H1 (cell line): Measurements from ENCODE around the gene ROBO2. TPM values are rescaled to one million over a fixed set of nuclear protein-coding genes. Genes with fewer than 3 reads are reported as not detected.

Source experiments
- CTCF ChIA-PET: fragments of 300-600 bp; sonication (Branson Sonifier 250); formaldehyde crosslinking; loops from one replicate; lab custom pipeline; 2021; ENCODE audit not compliant: partially characterized antibody; lab: Charles Lee
- POLR2A ChIA-PET: fragments of 300-600 bp; sonication (Branson Sonifier 250); formaldehyde crosslinking; loops from one replicate; lab custom pipeline; 2021; ENCODE audit warnings: inconsistent platforms; ENCODE audit not compliant: partially characterized antibody; lab: Charles Lee
- DNase-seq, 2 experiments: peaks; one replicate each; pipeline versions ENCODE4 v3.0.0 to v3.0.0-alpha.2; 2010 to 2022; ENCODE audit warnings: low spot score in 2 of 2, low read depth in 1 of 2, mixed read lengths in 1 of 2
- FAIRE-seq: peaks from 2 replicates; lab custom pipeline; 2011; peaks lifted over from hg19 to GRCh38; lab: Jason Lieb, UNC
- H2AFZ ChIP-seq: 2 replicates; pipeline ENCODE4 v1.8.1; 2012; ENCODE audit warnings: low read length, inconsistent platforms
- H2AK5ac ChIP-seq: 2 replicates; pipeline ENCODE4 v1.6.1; 2013; ENCODE audit warnings: low read depth, low read length
- H2BK120ac ChIP-seq: replicated peaks from 2 replicates; pipeline ENCODE3; 2013; ENCODE audit warnings: low read depth, low read length, inconsistent platforms
- H2BK12ac ChIP-seq: 2 replicates; pipeline ENCODE4 v1.6.1; 2013; ENCODE audit warnings: low read depth, low read length
- H2BK15ac ChIP-seq: 2 replicates; pipeline ENCODE4 v1.6.1; 2013; ENCODE audit warnings: low read length
- H2BK20ac ChIP-seq: 2 replicates; pipeline ENCODE4 v1.6.1; 2013; ENCODE audit warnings: low read length
- H2BK5ac ChIP-seq: 2 replicates; pipeline ENCODE4 v1.6.1; 2013; ENCODE audit warnings: low read depth, low read length
- H3K14ac ChIP-seq: 2 replicates; pipeline ENCODE4 v1.6.1; 2013; ENCODE audit warnings: inconsistent platforms; ENCODE audit not compliant: insufficient read length
- H3K18ac ChIP-seq: 2 replicates; pipeline ENCODE4 v1.6.1; 2013; ENCODE audit warnings: low read length; ENCODE audit errors: extremely low read depth
- H3K23ac ChIP-seq: 2 replicates; pipeline ENCODE4 v1.6.1; 2013; ENCODE audit warnings: inconsistent platforms; ENCODE audit not compliant: insufficient read length
- H3K23me2 ChIP-seq: 2 replicates; pipeline ENCODE4 v1.6.1; 2013; ENCODE audit warnings: low read depth, low read length
- H3K27ac ChIP-seq: 2 replicates; pipeline ENCODE4 v1.6.1; 2011; ENCODE audit warnings: low read depth, low read length, inconsistent platforms
- H3K27me3 ChIP-seq, 4 experiments: replicated peaks in 1 of 4; 1 replicate in 1 of 4; 2 replicates in 3 of 4; pipeline versions ENCODE4 v1.6.1 to v1.8.1; 2011 to 2013; ENCODE audit warnings: low read length in 3 of 4, mild to moderate bottlenecking in 3 of 4, inconsistent platforms in 2 of 4, mixed read lengths in 2 of 4, moderate library complexity in 1 of 4; ENCODE audit not compliant: control insufficient read depth in 3 of 4, insufficient read depth in 3 of 4; ENCODE audit errors: extremely low read depth in 1 of 4
- H3K36me3 ChIP-seq, 4 experiments: 2 replicates each; pipeline versions ENCODE4 v1.6.1 to v1.8.1; 2011 to 2013; ENCODE audit warnings: mild to moderate bottlenecking in 4 of 4, low read length in 3 of 4, moderate library complexity in 2 of 4, control low read depth in 1 of 4, inconsistent platforms in 1 of 4; ENCODE audit not compliant: insufficient read depth in 4 of 4, control insufficient read depth in 2 of 4
- H3K4ac ChIP-seq: replicated peaks from 2 replicates; pipeline ENCODE3; 2013; ENCODE audit warnings: low read length, low read depth, mixed read lengths, inconsistent platforms; ENCODE audit not compliant: insufficient read length
- H3K4me1 ChIP-seq, 4 experiments: replicated peaks in 1 of 4; 1 replicate in 1 of 4; 2 replicates in 3 of 4; pipeline versions ENCODE4 v1.6.1 to v1.8.1; 2011 to 2013; ENCODE audit warnings: low read length in 3 of 4, inconsistent platforms in 2 of 4, mixed read lengths in 1 of 4; ENCODE audit not compliant: insufficient read depth in 4 of 4, control insufficient read depth in 3 of 4
- H3K4me2 ChIP-seq, 2 experiments: 2 replicates each; pipeline versions ENCODE4 v1.6.1 to v1.8.1; 2011 to 2013; ENCODE audit warnings: low read depth in 2 of 2, low read length in 2 of 2, control low read depth in 1 of 2, inconsistent platforms in 1 of 2, mild to moderate bottlenecking in 1 of 2; ENCODE audit not compliant: insufficient read depth in 1 of 2
- H3K4me3 ChIP-seq, 4 experiments: fragments of 200-600, 300-600 bp in 1 of 4; sonication (generic), shearing (Covaris generic), sonication (Bioruptor Twin) in 1 of 4; 2 replicates each; pipeline versions ENCODE4 v1.5.1 to v1.8.1; 2011 to 2016; ENCODE audit warnings: low read length in 4 of 4, low read depth in 3 of 4, control low read depth in 2 of 4, inconsistent platforms in 2 of 4, mild to moderate bottlenecking in 2 of 4, mixed read lengths in 1 of 4, moderate library complexity in 1 of 4; ENCODE audit not compliant: insufficient read depth in 2 of 4; ENCODE audit errors: extremely low read depth in 1 of 4
- H3K56ac ChIP-seq: replicated peaks from 2 replicates; pipeline ENCODE3; 2013; ENCODE audit warnings: low read depth, mild to moderate bottlenecking, mixed read lengths, low read length, inconsistent platforms; ENCODE audit not compliant: insufficient read length
- H3K79me1 ChIP-seq: 2 replicates; pipeline ENCODE4 v1.6.1; 2013; ENCODE audit warnings: low read depth, low read length, control low read depth
- H3K79me2 ChIP-seq, 2 experiments: 2 replicates each; pipeline versions ENCODE4 v1.6.1 to v1.8.1; 2012 to 2013; ENCODE audit warnings: low read length in 2 of 2, mild to moderate bottlenecking in 2 of 2, inconsistent platforms in 1 of 2; ENCODE audit not compliant: insufficient read depth in 2 of 2, control insufficient read depth in 1 of 2
- H3K9ac ChIP-seq, 4 experiments: replicated peaks in 1 of 4; 1 replicate in 1 of 4; 2 replicates in 3 of 4; pipeline versions ENCODE4 v1.6.1 to v1.8.1; 2011 to 2013; ENCODE audit warnings: low read depth in 3 of 4, low read length in 3 of 4, control low read depth in 2 of 4, mild to moderate bottlenecking in 2 of 4, moderate library complexity in 2 of 4, inconsistent platforms in 1 of 4; ENCODE audit errors: extremely low read depth in 1 of 4
- H3K9me3 ChIP-seq, 2 experiments: 2 replicates each; pipeline versions ENCODE4 v1.6.1 to v1.8.1; 2012 to 2013; ENCODE audit warnings: mild to moderate bottlenecking in 2 of 2, moderate library complexity in 2 of 2, control low read depth in 1 of 2, inconsistent platforms in 1 of 2, low read depth in 1 of 2, low read length in 1 of 2, mixed read lengths in 1 of 2; ENCODE audit not compliant: insufficient read depth in 2 of 2
- H4K20me1 ChIP-seq, 2 experiments: replicated peaks in 1 of 2; 2 replicates each; pipeline versions ENCODE3 to v1.8.1; 2011 to 2013; ENCODE audit warnings: inconsistent platforms in 2 of 2, low read length in 2 of 2, mild to moderate bottlenecking in 1 of 2; ENCODE audit not compliant: insufficient read depth in 2 of 2, control insufficient read depth in 1 of 2
- H4K5ac ChIP-seq: 2 replicates; pipeline ENCODE4 v1.6.1; 2013; ENCODE audit warnings: low read length, low read depth, mixed read lengths, inconsistent platforms; ENCODE audit not compliant: insufficient read length
- H4K8ac ChIP-seq: 2 replicates; pipeline ENCODE4 v1.8.0; 2013; ENCODE audit warnings: mild to moderate bottlenecking, moderate library complexity, low read length, inconsistent platforms; ENCODE audit not compliant: insufficient read depth; ENCODE audit errors: extremely low read depth
- H4K91ac ChIP-seq: replicated peaks from 2 replicates; pipeline ENCODE3; 2013; ENCODE audit warnings: low read length, mixed read lengths, inconsistent platforms; ENCODE audit not compliant: insufficient read length
- CEBPB ChIP-seq: IDR thresholded peaks from 2 replicates; pipeline ENCODE4 v1.6.1; 2012; ENCODE audit warnings: low read depth, low read length
- CREB1 ChIP-seq: IDR thresholded peaks from 2 replicates; pipeline ENCODE4 v1.6.1; 2012; ENCODE audit warnings: inconsistent platforms
- CTCF ChIP-seq, 3 experiments: IDR thresholded peaks; 1 replicate in 2 of 3; 2 replicates in 1 of 3; pipeline versions ENCODE4 v1.5.1 to v1.6.1; 2011; ENCODE audit warnings: low read length in 3 of 3, mild to moderate bottlenecking in 3 of 3, inconsistent platforms in 2 of 3, low read depth in 1 of 3, moderate library complexity in 1 of 3; ENCODE audit not compliant: insufficient read depth in 1 of 3; ENCODE audit errors: control extremely low read depth in 1 of 3
- EZH2 ChIP-seq: fragments of 200-600 bp; sonication (generic); IDR thresholded peaks from 2 replicates; pipeline ENCODE4 v1.7.1; 2012; ENCODE audit warnings: low read depth, mild to moderate bottlenecking, moderate library complexity, low read length, inconsistent platforms; ENCODE audit not compliant: severe bottlenecking
- FOSL1 ChIP-seq: IDR thresholded peaks from 2 replicates; pipeline ENCODE4 v1.6.1; 2011; ENCODE audit warnings: mild to moderate bottlenecking, low read depth, low read length, moderate library complexity; ENCODE audit not compliant: insufficient read depth
- HDAC2 ChIP-seq, 2 experiments: fragments of 300-600 bp in 1 of 2; sonication (generic) in 1 of 2; IDR thresholded peaks; 2 replicates each; pipeline ENCODE4 v1.6.1; 2011 to 2012; ENCODE audit warnings: low read depth in 2 of 2, low read length in 2 of 2, mild to moderate bottlenecking in 2 of 2, moderate library complexity in 2 of 2, borderline replicate concordance in 1 of 2, inconsistent platforms in 1 of 2
- JUND ChIP-seq: IDR thresholded peaks from 2 replicates; pipeline ENCODE4 v1.6.1; 2011; ENCODE audit warnings: mild to moderate bottlenecking, improper control_type of control experiment, low read length
- KDM4A ChIP-seq: IDR thresholded peaks from one replicate; pipeline ENCODE4 v1.7.1; 2012; ENCODE audit warnings: low read depth, mild to moderate bottlenecking, moderate library complexity, low read length, inconsistent platforms; ENCODE audit not compliant: severe bottlenecking
- MAFK ChIP-seq: IDR thresholded peaks from 2 replicates; pipeline ENCODE4 v1.6.1; 2012; ENCODE audit warnings: low read depth, mild to moderate bottlenecking, improper control_type of control experiment, low read length
- SIX5 ChIP-seq: IDR thresholded peaks from 2 replicates; pipeline ENCODE4 v1.6.1; 2011; ENCODE audit warnings: mild to moderate bottlenecking, low read depth, low read length
- TAF7 ChIP-seq: optimal IDR thresholded peaks from 2 replicates; pipeline ENCODE3; 2011; ENCODE audit warnings: low read depth, mild to moderate bottlenecking, inconsistent platforms, low read length, moderate library complexity, borderline replicate concordance
- ZNF274 ChIP-seq: IDR thresholded peaks from 2 replicates; pipeline ENCODE4 v1.7.0; 2012; ENCODE audit warnings: low read length, borderline replicate concordance; ENCODE audit errors: extremely low read depth
- WGBS, 2 experiments: shearing (Covaris generic) in 1 of 2; methylation state at CpG; one replicate each; pipeline versions ENCODE4 v1.1.6 to v1.1.7; 2013 to 2015; ENCODE audit warnings: low lambda C conversion rate in 2 of 2, mixed read lengths in 2 of 2, inconsistent platforms in 1 of 2, low coverage in 1 of 2, missing lambda C conversion rate in 1 of 2; ENCODE audit not compliant: insufficient replicate concordance in 2 of 2, insufficient coverage in 1 of 2, insufficient read length in 1 of 2; ENCODE audit errors: extremely low coverage in 1 of 2, missing lambda C conversion rate in 1 of 2; 5-methylcytosine and 5-hydroxymethylcytosine counted together
- polyA plus RNA-seq, 7 experiments: library from polyadenylated mRNA; depleted of rRNA in 3 of 7; stranded (reverse) in 5 of 7; unstranded in 2 of 7; fragments of >200 nt in 5 of 7; fragments of 200-250 nt in 2 of 7; gene quantifications; 1 replicate in 5 of 7; 2 replicates in 1 of 7; 4 replicates in 1 of 7; pipeline versions ENCODE4 v1.2.1 to v1.2.3, GENCODE V29; 2011 to 2013; ENCODE audit warnings: missing spikeins in 2 of 7, mixed read lengths in 2 of 7
- total RNA-seq: library from RNA; stranded (reverse); fragmentation: NEBNext Ultra II Directional; extraction: Animal tissue kit (Norgen Biotek cat#: 25700); gene quantifications from 2 replicates; pipeline ENCODE4 v1.2.1, GENCODE V29; 2021

The ROBO2 gene
- total and polyA plus RNA-seq, 2 of the 8 experiments (the other 6 are each of a cell fraction or from before 2014, with no cell fraction given): 1.5 to 2.9 TPM

GRCh38 chr3:77169823-77170222 lies 129.9 kb downstream of the ROBO2 start:
- CTCF ChIA-PET: no interaction called here
- H2BK5ac ChIP-seq: no peak overlapping the region
- TF ChIP-seq CREB1: no peak
- no peak for TF ChIP-seq ZNF274
- TF ChIP-seq FOSL1: no peak
- TF ChIP-seq HDAC2 (IDR thresholded peaks at IDR 0.05; ENCODE audit: borderline replicate concordance in 1 of 2, low read depth in 2 of 2, low read length in 2 of 2): no peak
- TF ChIP-seq CEBPB: no peak
- no peak for TF ChIP-seq CTCF (IDR thresholded peaks at IDR 0.05; ENCODE audit: control extremely low read depth in 1 of 3, insufficient read depth in 1 of 3, low read depth in 1 of 3, low read length in 3 of 3)
- TF ChIP-seq TAF7: no peak
- TF ChIP-seq JUND: no peak
- TF ChIP-seq SIX5: no peak
- TF ChIP-seq MAFK: no peak
- no peak for TF ChIP-seq EZH2
- no peak for TF ChIP-seq KDM4A

More at GRCh38 chr3:77169823-77170222, 129.9 kb downstream of the ROBO2 start:
- Histone ChIP-seq H3K9me3 (no peaks in the 10 kb centered on the region; a peak in 1 of 4 replicates), H2BK12ac (no peak overlapping the region), H3K79me1 (no peaks in the 10 kb centered on the region; the same call in 1 of the 2 replicates), H2AK5ac (no peak overlapping the region), H3K18ac (no peak overlapping the region), H3K4ac (no peak overlapping the region), H3K27ac (no peak overlapping the region), H3K23me2 (no peaks in the 10 kb centered on the region), H2BK20ac (no peak overlapping the region), H2BK120ac (no peak overlapping the region), H4K5ac (no peak overlapping the region), H3K23ac (no peak overlapping the region), H3K36me3 (no peaks in the 10 kb centered on the region), H2AFZ (no peak overlapping the region), H3K4me2 (no peak overlapping the region), H4K8ac (no peak overlapping the region), H2BK15ac (no peak overlapping the region), H3K4me1 (peaks cover 0 to 3% (median under 1%) of the 10 kb centered on the region in 4 experiments; a peak in 1 of 7 replicates), H4K20me1 (no peaks in the 10 kb centered on the region), H3K79me2 (no peaks in the 10 kb centered on the region), H3K4me3 (no peak overlapping the region), H3K14ac (no peak overlapping the region), H4K91ac (no peak overlapping the region), H3K56ac (no peak overlapping the region), H3K27me3 (no peaks in the 10 kb centered on the region), H3K9ac (no peak overlapping the region)
- POLR2A ChIA-PET: no interaction called here
- no peak for DNase-seq
- no peak for FAIRE-seq
- WGBS, 2 experiments: 78% methylated on average over 4 of the region's 4 CpGs; no CpG with 5 or more reads in 1 of the 2 experiments
